Memory B cell (primary cell): ENCODE data around the gene CDKL1.

Experiments used
- ATAC-seq: fragments of 150-1000 bp; cut with Tn5 transposase; 2 replicates; pipeline ENCODE4 v1.10.0; 2021; ENCODE audit warnings: low read depth, mild to moderate bottlenecking, moderate library complexity
- DNase-seq, 2 donors: peaks; one replicate each; pipeline ENCODE4 v3.0.0; 2022; ENCODE audit warnings: low spot score in 2 of 2
- H3K27ac Mint-ChIP-seq: one replicate; pipeline ENCODE4 v1.8.0; 2022; ENCODE audit warnings: mild to moderate bottlenecking, moderate library complexity, mixed read lengths
- H3K27me3 Mint-ChIP-seq: one replicate; pipeline ENCODE4 v1.8.0; 2022; ENCODE audit warnings: mixed read lengths
- H3K36me3 Mint-ChIP-seq: one replicate; pipeline ENCODE4 v1.8.0; 2022; ENCODE audit warnings: mild to moderate bottlenecking, mixed read lengths
- H3K4me1 Mint-ChIP-seq: one replicate; pipeline ENCODE4 v1.8.0; 2022; ENCODE audit warnings: mixed read lengths
- H3K4me3 Mint-ChIP-seq: one replicate; pipeline ENCODE4 v1.8.0; 2022; ENCODE audit warnings: mild to moderate bottlenecking, moderate library complexity, mixed read lengths
- H3K9me3 Mint-ChIP-seq: one replicate; pipeline ENCODE4 v1.8.0; 2022; ENCODE audit warnings: mixed read lengths

Gene CDKL1

GRCh38 chr14:50399251-50400032 is 2.8 kb upstream of the CDKL1 start:
- Mint-ChIP-seq H3K4me3 (no peak overlapping the region), H3K27me3 (peaks cover 2% of the 10 kb centered on the region), H3K27ac (no peak overlapping the region), H3K36me3 (peaks cover 2% of the 10 kb centered on the region), H3K4me1 (peaks cover 11% of the 10 kb centered on the region), H3K9me3 (no peaks in the 10 kb centered on the region)
- ATAC-seq (no peak), DNase-seq (no peak)

DNA sequence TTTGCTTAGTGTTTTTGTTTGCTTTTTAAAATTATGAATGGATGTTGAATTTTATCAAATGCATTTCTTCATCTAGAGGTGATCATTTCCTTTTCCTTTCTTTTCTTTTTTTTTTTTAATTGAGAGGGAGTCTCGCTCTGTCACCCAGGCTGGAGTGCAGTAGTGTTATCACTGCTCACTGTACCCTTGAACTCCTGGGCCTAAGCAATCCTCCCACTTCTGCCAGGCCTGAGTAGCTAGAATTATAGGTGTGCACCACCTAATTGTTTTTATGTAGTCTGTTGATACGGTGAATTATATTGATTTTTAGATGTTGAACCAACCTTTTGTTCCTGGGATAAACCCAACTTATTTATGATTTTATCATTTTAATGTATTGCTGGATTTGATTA is 1.5 kb upstream of the CDKL1 start:
- no peak overlapping the region for H3K4me3 Mint-ChIP-seq

GRCh38 chr14:50397390-50398188 is 908 bp upstream of the CDKL1 start:
- no peak for ATAC-seq
- Mint-ChIP-seq H3K27ac (no peak overlapping the region), H3K9me3 (no peaks in the 10 kb centered on the region)

More for the DNA sequence above, 1.5 kb upstream of the CDKL1 start:
- H3K27me3 Mint-ChIP-seq, result peaks cover 2% of the 10 kb centered on the region
- DNase-seq, result no peak
- H3K27ac Mint-ChIP-seq, result no peak overlapping the region
- no peak for ATAC-seq
- peaks cover 15% of the 10 kb centered on the region for H3K4me1 Mint-ChIP-seq
- H3K36me3 Mint-ChIP-seq, result peaks cover 2% of the 10 kb centered on the region
- H3K9me3 Mint-ChIP-seq, result no peaks in the 10 kb centered on the region

DNA sequence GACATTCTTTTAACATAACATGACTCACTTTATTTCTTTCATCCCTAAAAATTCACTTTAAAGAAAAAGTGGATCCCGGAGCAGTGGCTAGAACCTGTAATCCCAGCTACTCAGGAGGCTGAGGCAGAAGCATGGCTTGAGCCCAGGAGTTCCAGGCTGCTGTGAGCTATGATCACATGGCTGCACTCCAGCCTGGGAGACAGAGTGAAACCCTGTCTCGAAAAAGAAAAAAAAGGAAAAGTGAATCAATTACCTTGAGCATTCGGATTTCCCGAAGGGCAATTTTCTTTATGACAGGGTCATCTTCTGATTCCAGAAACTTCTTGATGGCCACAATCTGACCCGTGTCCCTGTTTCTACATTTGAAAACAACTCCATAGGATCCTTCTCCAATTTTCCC is 1.2 kb downstream of the CDKL1 start:
- Mint-ChIP-seq H3K36me3 (peaks cover 2% of the 10 kb centered on the region), H3K9me3 (no peaks in the 10 kb centered on the region), H3K4me1 (peaks cover 15% of the 10 kb centered on the region), H3K4me3 (no peak overlapping the region), H3K27me3 (peaks cover 2% of the 10 kb centered on the region), H3K27ac (no peak overlapping the region)
- no peak for DNase-seq
- no peak for ATAC-seq

More at GRCh38 chr14:50397390-50398188, 908 bp upstream of the CDKL1 start:
- no peak for DNase-seq
- H3K36me3 Mint-ChIP-seq, result peaks cover 2% of the 10 kb centered on the region
- peaks cover 15% of the 10 kb centered on the region for H3K4me1 Mint-ChIP-seq
- peak overlapping the region; percentile 90 for H3K4me3 Mint-ChIP-seq
- H3K27me3 Mint-ChIP-seq, result peaks cover 2% of the 10 kb centered on the region

GRCh38 chr14:50394713-50395112 is 2.0 kb downstream of the CDKL1 start:
- no peaks in the 10 kb centered on the region for H3K9me3 Mint-ChIP-seq
- H3K4me1 Mint-ChIP-seq, result peaks cover 15% of the 10 kb centered on the region
- peaks cover 2% of the 10 kb centered on the region for H3K36me3 Mint-ChIP-seq
- H3K4me3 Mint-ChIP-seq, result no peak overlapping the region
- no peak overlapping the region for H3K27ac Mint-ChIP-seq
- H3K27me3 Mint-ChIP-seq, result peaks cover 2% of the 10 kb centered on the region
- no peak for ATAC-seq
- no peak for DNase-seq

DNA sequence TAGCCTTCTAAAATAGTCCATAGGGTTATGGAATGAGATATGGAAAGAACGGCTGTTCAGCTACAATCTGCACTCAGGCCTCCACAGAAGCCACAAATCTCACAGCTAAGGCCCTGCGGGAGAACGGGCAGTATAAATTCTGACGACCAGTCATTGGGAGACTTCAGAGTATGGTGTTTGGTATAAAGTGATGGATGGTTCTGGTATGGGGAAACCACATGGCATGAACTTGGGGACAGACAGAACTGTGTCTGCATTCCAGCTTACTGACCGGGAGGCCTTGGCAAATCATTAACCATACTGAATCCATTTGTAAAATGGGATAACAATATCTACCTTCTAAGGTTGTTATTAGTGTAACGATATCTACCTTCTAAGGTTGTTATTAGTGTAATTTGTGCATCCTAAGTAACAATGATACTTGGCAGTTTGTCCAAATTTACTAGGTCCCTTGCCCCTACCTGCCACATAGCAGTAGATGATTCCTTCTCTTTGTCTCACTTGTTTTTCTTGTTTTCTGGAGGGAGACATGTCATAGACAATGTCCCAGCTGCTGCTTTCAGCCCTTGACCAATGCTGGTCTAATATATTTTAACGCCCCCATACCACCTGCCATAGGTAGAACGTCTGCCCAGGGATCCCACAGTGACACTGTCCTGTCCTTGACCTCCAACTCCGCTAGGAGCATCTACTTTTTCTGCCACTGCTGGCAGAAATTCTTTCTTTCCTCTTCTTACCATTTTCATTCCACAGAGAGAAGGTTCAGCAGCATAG is 6.8 kb downstream of the CDKL1 start:
- H3K27ac Mint-ChIP-seq, result no peak overlapping the region
- peaks cover 5% of the 10 kb centered on the region for H3K4me1 Mint-ChIP-seq

DNA sequence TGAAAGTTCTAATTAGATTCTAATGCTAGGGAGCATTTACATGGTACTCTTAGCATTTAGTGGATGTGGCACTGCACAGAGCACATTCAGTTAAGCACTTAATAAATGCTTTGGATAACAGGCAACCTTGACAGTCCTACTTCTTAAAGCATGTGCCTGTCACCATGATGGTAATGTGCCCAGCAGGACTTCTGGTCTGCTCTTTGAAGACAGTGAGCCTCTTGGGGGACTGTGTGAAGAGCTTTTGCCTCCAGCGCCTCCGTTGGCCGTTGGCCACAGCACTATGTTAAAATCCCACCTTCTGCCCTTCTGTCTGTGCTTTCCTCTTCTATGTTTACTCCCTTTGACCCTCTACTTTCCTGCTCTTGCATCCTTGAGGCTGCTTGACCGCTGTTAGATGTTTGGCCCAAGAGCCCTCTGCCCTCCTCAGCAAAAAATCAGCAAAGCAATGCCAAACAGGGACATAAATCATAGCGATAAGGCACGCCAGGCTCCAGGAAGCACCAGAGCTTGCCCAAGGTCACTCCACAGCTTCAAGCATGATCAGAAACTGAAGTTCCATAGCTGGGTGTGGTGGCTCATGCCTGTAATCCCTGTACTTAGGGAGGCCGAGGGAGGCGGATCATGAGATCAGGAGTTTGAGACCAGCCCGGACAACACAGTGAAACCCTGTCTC is 8.3 kb downstream of the CDKL1 start:
- ATAC-seq, result no peak
- Mint-ChIP-seq H3K27ac (no peak overlapping the region), H3K36me3 (no peaks in the 10 kb centered on the region), H3K27me3 (no peaks in the 10 kb centered on the region), H3K4me3 (no peak overlapping the region), H3K9me3 (no peaks in the 10 kb centered on the region), H3K4me1 (no peaks in the 10 kb centered on the region)
- no peak for DNase-seq

More for the DNA sequence above, 6.8 kb downstream of the CDKL1 start:
- Mint-ChIP-seq H3K27me3 (no peaks in the 10 kb centered on the region), H3K9me3 (no peaks in the 10 kb centered on the region), H3K4me3 (no peak overlapping the region), H3K36me3 (no peaks in the 10 kb centered on the region)
- ATAC-seq, result no peak
- DNase-seq, result no peak

DNA sequence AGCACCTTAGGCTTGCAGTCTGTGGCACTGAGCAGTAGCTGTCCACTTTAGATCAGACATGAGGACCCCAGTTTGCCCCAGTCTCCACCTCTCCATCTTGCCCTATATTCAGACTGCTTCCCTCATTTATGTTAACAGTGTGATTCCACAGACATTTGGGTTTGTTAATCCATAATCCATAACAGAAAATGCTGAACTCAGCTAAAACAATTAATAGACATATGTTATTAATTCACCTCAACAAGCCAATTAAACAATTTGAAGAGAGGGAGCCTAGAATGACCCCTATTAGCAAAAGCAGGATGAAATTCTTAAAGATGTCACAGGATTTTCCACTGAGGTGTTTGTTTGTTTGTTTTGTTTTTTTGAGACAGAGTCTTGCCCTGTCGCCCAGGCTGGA is 9.1 kb downstream of the CDKL1 start:
- Mint-ChIP-seq H3K27me3 (no peaks in the 10 kb centered on the region), H3K27ac (no peak overlapping the region), H3K9me3 (no peaks in the 10 kb centered on the region), H3K4me1 (peaks cover under 1% of the 10 kb centered on the region), H3K36me3 (no peaks in the 10 kb centered on the region), H3K4me3 (no peak overlapping the region)
- ATAC-seq, result no peak
- DNase-seq, result no peak

DNA sequence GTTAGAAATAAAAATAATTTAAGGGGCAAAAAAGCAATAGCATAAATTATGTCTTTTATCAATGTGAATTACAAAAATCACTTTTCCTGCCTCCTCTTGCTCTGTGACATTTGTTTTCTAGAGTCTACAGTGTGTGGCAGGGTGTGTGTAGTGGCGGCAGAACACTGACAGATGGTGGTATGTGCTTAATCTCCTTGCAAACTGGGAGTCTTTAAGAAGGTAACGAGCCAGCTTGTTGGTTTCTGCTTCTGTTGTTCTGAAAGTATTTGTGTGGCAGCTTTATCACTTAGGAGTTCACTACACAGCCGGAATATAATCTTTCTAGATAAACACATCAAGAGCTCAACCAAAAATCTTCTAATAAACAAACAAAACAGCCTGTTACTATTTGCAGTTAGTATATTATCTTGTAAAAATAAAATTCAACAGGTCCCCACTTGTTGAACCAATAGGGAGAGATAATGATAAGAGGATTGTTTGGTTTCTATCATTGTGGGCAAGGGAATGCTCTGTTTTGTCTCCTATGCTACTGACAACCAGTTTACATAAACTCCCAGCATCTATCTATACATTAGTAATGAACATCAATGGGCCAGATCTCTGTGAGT is 13.0 kb downstream of the CDKL1 start:
- DNase-seq (no peak), ATAC-seq (no peak)
- peaks cover 1% of the 10 kb centered on the region for H3K9me3 Mint-ChIP-seq
- H3K27ac Mint-ChIP-seq, result no peak overlapping the region
- H3K27me3 Mint-ChIP-seq, result no peaks in the 10 kb centered on the region
- H3K4me1 Mint-ChIP-seq, result peaks cover 2% of the 10 kb centered on the region
- H3K4me3 Mint-ChIP-seq, result no peak overlapping the region
- no peaks in the 10 kb centered on the region for H3K36me3 Mint-ChIP-seq

- Mint-ChIP-seq H3K27ac (no peak overlapping the region), H3K36me3 (no peaks in the 10 kb centered on the region), H3K4me3 (no peak overlapping the region), H3K27me3 (no peaks in the 10 kb centered on the region), H3K9me3 (peaks cover 1% of the 10 kb centered on the region), H3K4me1 (peaks cover 7% of the 10 kb centered on the region)
- ATAC-seq, result no peak
- no peak for DNase-seq
Measured at GRCh38 chr14:50381823-50382287, 14.8 kb downstream of the CDKL1 start.

DNA sequence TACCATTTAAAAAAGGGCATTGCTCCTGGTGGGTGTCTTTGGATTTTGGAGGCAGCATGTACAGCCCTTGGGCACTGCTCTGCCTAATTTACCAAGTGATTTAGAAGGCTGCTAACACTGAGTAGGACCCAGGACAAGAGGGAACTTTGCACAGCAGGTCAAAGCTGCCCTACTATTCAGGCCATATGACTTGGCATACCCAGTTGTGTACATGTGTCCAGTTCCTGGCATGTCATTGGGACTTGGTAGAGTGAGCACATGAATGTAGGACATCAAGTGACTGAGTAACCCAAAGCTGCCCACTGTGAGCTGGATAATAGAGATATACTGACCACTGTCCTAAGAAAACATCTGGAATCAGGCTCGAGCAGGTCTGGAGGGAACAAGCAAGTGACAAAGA is 15.7 kb downstream of the CDKL1 start:
- no peak for ATAC-seq
- H3K27ac Mint-ChIP-seq, result no peak overlapping the region
- H3K27me3 Mint-ChIP-seq, result no peaks in the 10 kb centered on the region
- H3K4me1 Mint-ChIP-seq, result peaks cover 10% of the 10 kb centered on the region
- H3K9me3 Mint-ChIP-seq, result peaks cover 1% of the 10 kb centered on the region
- H3K36me3 Mint-ChIP-seq, result no peaks in the 10 kb centered on the region
- DNase-seq, result no peak
- H3K4me3 Mint-ChIP-seq, result no peak overlapping the region

DNA sequence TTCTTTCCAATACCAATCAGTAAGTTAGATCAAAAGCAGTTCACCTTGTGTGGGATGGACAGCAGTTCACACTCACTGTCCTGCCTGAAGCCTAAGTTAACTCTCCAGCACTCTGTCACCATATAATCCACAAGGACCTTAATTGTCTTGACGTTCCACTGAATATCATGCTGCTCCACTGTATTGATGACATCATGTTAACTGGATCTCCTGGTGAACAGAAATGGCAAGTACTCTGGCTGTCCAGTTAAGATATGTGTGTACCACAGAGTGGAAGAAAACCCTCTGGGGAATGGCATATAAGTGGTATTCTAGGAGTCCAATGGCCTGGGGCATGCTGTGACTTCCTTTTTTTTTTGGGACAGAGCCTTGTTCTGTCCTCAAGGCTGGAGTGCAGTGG is 16.2 kb downstream of the CDKL1 start:
- Mint-ChIP-seq H3K4me1 (peaks cover 10% of the 10 kb centered on the region), H3K4me3 (no peak overlapping the region), H3K9me3 (peaks cover 1% of the 10 kb centered on the region), H3K27ac (no peak overlapping the region), H3K27me3 (no peaks in the 10 kb centered on the region), H3K36me3 (no peaks in the 10 kb centered on the region)
- ATAC-seq, result no peak
- DNase-seq, result no peak

- H3K4me1 Mint-ChIP-seq, result peaks cover 10% of the 10 kb centered on the region
- no peak overlapping the region for H3K4me3 Mint-ChIP-seq
- H3K27ac Mint-ChIP-seq, result no peak overlapping the region
- H3K36me3 Mint-ChIP-seq, result no peaks in the 10 kb centered on the region
- ATAC-seq (no peak), DNase-seq (no peak)
- peaks cover 1% of the 10 kb centered on the region for H3K9me3 Mint-ChIP-seq
- H3K27me3 Mint-ChIP-seq, result no peaks in the 10 kb centered on the region
Measured at GRCh38 chr14:50379563-50379962, 17.1 kb downstream of the CDKL1 start.
